ENCODE results near the gene SLC37A1.

GRCh38 chr21:42619166-42619565 is 105.5 kb downstream of the SLC37A1 start:
- TF ChIP-seq CTCF (IDR thresholded peaks at IDR 0.05 in 8 of 11, conservative IDR thresholded peaks at IDR 0.05 in 3 of 11): no peak
- TF ChIP-seq POLR2AphosphoS5 (IDR thresholded peaks at IDR 0.05): no peak
- no peak for TF ChIP-seq POLR2A (IDR thresholded peaks at IDR 0.05)

Measured in spleen (tissue), 7 donors.